HG03378 (cell line): ENCODE measurements around the gene ADAMTS16.

Source experiments
- ATAC-seq: cut with Tn5 transposase; IDR thresholded peaks from one replicate; pipeline ENCODE4 v1.9.1; 2021; ENCODE audit warnings: mild to moderate bottlenecking, moderate library complexity; ENCODE audit not compliant: unreplicated experiment

Gene ADAMTS16

DNA sequence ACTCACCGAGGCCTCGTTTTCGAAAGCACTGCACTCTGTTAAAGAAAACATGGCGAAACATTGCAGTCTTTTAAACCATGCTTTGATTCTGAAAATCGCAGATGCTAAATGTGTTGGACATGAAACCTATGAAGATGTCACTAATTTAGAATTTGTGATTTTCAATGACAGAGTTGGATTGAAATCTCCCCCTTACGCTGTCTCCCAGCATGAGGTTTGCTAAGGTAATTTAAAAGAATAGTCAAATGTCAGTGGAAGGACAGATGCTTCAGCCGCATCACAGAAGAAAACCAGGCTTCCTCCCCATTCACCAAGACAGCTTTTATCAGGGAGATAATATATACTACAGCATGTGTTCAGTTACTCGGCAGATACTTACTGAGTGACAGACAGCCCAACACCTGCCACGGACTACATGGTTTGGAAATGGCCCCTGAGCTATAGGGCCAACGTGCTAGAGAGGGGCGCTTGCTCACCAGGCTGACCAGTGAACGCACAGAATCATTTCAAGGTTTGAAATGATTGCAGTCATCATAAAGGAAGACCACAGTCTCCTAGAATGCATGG lies 136.9 kb downstream of the ADAMTS16 start:
- no peak for ATAC-seq

DNA sequence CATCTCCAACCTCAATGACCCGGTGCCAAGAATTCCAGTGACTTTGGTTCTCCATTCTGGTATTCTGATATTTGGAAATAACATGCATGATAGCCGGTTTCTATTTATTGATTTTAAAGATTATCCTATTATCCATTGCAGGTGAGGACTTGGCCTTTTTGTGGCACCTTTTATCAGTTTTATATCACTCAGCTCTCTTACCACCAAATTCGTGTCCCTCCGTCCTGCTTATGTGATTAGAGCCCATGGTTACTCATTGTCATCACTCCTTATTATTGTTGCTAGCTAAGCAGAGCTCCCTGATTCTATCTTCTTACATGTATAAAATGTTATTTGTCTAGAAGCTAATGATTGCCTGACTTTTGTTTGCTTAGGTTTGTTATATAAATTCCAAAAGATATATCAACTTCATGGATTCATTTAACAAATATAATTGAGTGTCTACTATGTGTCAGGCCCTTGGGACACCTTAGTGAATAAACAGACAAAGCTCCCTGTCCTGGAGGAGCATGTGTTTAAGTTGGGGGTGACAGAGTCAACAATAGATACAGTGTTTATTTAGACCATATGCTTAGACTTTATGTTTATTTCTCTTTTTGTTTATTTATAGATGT lies 138.2 kb downstream of the ADAMTS16 start:
- no peak for ATAC-seq

DNA sequence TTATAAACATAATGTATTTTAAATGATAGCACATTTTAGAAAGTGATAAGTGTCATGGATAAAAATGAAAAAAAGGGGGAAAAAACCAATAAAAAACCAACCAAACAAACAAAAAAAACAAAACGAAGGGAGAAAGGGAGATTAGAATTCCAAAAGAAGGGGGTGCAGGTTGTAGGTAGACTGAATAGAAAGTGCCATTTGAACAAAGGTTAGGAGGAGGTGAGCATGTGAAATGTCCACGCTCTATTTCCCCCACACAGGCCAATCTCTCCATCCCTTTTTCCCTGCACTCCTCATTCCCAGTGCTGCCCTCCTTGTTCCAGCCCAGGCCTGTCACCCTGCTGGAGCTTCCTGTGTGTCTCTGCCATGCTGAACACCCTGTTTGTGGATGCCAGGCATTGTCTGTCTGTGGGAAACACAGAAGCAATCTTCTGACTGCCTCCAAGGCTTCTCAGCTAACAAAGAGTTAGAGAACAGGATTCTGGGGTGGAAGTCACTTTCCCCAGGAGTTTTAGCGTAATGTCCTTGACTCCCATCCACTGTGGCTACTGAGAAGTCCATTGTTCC lies 138.8 kb downstream of the ADAMTS16 start:
- ATAC-seq, result no peak

DNA sequence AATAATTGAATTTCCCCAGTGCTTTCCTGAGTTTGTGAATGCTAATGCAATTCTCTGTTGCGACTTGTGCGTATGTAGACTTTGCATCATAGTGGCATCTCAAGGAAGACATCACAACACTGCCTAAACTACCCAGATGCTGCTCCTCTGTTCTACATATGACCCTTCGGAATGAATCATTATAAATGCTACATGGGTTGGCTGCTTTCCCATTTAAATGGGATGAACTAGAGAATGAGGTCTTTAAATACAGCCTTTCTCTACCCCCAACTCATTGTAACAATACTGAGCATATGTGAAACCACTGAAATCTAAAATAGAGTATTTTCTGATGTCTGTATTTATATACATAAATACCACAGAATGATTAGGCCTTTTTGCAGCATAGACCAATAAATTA lies 145.8 kb downstream of the ADAMTS16 start:
- ATAC-seq, result no peak

DNA sequence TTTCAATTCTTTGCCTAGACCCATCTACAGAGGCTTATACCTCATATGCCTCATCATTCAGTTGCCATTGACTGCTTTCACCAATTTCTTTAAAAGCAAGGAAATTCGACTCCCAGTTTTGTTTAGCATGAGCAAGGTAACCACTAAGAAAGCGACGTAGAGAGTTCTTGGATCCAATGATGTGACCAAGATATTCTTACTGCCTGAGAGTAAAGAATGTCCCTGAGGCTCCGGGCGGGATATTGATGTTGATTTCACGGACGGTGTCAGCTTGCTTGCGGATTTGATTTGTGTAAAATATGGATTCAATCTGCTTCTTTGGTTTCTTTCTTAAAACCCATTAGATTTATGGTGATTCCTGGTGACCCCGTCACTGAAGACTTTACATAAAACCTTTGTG lies 147.3 kb downstream of the ADAMTS16 start:
- ATAC-seq, result no peak

DNA sequence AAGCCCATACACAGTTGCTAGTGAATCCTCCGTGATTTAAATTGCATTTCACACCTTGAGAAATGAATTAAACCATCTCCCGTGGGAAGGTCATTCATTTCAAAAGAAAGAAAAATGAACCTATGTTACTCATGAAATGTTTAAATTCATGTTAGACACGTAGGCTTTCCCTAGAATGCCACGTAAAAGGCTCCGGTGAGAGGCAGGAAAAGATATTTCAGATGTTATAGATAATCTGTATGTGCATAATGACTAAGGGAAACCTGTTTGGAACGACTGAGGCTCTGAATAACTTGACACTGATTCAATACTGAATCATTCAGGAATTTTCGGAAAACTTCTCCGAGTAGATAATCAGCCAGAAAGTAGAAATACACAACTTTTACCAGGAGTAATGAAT lies 148.1 kb downstream of the ADAMTS16 start:
- no peak for ATAC-seq

DNA sequence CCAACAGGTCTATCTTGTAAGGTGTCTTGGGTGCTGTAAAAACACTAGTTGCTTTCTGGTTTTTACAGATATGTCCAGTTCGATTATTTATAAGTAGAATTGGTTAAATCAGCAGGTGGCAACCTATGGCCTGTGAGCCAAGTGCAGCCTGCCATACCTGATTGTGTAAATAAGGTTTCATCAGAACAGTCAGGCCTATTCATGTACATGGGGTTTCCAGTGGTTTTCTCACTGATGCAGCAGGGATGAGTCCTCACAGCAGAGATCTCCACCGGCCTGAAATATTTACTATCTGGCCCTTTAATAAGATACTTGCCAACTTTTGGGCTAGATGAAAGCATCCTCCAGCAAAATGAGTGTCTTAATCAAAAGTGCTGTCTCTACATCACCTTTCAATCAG lies 149.4 kb downstream of the ADAMTS16 start:
- no peak for ATAC-seq

DNA sequence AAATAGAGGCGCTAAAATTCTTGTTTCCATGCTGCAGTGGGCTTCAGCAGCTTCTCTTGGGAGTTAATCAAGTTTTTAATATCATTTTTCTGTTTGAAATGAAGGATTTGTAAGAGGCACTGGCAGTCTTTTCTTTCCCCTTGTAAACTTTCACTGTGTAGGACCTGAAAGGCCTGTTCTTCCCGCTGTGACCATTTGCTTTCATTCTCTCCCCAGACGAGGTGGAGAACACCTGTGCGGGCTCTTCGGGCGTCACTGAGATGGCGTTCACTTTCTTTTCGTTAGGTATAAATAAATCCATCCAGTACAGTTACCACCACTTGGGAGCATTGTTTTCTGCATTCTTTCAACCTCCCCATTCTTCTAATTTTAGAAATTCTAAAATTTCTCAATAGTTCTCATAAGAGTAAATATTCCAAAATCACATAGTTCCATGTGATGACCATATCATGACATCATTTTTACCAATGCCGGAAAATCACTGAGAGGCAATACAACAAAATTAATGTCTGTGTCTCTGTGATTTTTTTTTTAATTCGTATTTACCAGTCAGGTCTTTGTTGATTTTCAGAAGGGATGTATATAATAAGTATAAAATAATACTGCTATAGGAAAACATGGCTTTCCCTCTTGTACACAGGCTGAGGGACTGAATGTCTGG lies 150.7 kb downstream of the ADAMTS16 start:
- no peak for ATAC-seq

DNA sequence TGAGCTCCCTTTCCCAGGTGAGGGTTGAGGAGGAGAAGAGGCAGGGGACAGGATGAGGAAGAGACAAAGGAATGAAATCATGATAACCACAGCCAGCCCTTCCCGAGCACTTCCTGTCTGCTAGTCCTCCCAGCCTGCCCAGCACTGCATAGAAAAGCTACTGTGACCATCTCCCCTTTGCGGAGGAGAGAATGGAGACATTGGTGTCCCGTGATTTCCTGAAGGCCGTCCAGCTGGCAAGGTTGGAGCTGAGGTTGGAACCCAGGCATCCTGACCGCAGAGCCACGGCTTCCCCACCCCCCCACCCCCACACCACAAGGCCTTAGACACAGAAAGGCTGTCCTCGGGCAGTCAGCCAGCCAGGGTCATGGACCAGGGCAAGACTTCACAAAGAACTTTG lies 151.2 kb downstream of the ADAMTS16 start:
- no peak for ATAC-seq

DNA sequence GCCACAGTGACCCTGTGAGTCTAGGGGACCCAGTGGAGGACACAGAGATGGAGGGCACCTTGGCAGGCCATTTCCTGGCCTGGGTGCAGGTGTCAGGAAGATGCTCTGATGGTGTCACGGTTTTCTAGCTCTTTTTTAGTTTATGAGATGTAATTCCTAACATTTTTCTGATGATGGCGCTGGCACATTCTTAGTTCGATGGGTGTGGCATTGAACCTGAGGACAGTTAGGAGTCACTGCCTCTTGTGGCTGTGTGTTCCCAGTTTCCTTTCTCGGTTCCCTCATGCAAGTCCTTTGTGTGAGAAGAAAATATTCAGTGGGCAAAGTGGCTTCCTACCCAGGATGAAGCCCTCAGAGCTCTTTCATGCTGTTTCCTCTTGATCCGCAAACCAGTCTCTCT lies 152.9 kb downstream of the ADAMTS16 start:
- ATAC-seq, result no peak

DNA sequence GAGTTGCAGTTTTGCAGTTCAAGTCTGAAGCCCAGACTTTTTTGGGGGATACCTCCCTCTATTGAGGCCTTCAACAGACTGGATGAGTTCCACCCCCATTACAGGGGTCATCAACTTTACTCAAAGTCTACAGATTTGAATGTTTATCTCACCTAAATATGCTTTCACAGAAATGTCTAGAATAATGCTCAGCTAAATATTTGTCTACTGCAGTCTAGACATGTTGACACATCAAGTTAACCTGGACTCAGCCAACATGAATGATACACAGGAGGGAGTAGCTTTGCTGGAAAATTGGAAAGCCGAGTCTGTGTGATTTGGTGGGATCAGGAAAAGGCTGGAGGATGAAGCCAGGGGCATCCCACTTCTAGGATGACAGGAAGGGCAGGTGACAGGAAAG lies 154.3 kb downstream of the ADAMTS16 start:
- ATAC-seq, result no peak

DNA sequence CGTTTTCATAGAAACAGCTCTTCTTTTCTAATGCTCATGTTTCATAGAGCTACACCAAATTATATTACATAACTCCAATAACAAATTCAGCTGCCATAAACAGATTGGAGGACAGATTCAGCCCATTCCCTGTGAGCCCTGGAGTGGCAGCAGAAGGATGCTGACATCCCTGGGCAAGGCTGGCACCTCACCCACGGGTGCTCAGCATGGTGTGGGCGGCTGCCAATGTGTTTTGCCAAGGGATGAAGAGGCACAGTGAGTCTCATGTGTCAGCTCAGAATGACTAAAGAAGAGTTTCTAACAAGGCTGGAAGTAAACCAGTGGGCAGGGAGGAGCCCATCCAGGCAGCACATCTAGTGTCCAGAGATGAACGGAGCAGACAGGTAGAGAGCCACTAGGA lies 155.2 kb downstream of the ADAMTS16 start:
- no peak for ATAC-seq

DNA sequence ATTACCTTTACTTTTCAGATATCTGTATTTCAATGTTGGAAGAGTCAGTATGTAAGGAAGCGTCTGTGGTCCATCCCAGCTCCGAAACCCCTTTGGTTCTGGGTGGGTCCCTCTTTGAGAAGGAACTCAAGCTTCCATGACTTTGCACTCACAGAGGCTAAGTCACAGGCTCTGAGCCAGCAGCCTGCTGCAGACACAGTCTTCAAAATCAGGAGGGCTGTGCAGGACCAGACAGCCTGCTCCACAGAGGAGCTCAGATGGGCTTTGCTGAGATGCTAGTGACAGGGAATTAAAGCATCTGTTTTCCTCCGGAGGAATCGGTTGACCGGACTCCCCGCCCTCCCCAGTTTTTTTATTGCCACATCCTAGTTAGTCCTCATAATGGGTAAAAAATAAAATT lies 155.9 kb downstream of the ADAMTS16 start:
- ATAC-seq, result no peak

DNA sequence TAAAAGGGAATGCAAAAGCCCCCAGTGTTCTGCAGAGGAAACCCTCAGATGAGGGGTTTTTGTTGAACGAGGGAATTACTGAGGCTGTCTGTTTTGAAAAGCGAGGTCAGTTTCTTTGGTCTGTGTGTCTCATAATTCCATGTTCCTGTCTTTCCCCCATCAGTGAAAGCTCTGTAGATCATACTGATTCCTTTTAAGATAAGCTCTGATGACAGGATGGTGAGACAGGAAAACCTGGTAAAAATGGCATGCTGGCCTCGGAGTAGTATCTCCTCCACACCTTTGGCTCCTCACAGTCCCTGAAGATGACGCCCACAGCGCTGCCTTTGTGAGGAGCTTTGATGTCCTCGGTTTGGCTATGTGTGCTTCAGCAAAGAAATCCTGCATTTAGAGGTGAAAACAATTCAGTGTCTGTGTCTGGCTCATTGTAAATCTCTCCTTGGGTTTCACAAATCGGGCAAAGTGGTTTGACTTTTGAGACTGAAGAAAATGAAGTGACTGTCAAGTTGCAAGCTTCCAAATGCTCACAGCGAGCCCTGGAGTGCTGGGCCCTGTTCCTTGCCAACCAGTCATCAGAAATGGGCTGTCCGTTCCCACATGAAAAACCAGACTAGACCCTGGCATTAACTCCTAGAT lies 157.4 kb downstream of the ADAMTS16 start:
- ATAC-seq, result no peak

DNA sequence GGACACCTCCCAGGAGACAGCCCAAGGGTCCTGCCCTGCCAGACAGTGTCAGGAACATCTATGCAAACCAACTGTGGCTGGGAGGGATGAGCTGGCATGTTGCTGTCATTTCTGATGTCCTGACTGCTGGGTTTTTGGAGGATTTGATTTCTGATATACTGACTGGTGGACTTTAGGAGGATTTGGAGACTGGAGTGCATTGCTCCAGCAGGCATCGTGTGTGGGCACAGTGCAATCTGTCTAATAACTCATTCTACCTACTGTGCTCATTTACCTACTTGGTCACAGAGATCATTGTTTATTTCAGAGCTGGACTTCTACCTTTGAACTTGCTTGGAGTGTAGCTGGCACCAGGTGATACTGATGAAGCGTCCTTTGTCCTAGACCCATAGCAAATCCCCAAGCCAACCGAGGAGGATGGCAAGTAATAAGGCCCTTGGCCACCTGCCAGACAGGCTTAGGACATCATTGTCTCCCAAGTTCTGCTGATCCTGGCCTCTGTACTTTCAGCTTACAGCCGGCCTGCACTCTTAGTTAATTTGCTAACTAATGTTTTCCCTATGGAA lies 158.0 kb downstream of the ADAMTS16 start:
- no peak for ATAC-seq

DNA sequence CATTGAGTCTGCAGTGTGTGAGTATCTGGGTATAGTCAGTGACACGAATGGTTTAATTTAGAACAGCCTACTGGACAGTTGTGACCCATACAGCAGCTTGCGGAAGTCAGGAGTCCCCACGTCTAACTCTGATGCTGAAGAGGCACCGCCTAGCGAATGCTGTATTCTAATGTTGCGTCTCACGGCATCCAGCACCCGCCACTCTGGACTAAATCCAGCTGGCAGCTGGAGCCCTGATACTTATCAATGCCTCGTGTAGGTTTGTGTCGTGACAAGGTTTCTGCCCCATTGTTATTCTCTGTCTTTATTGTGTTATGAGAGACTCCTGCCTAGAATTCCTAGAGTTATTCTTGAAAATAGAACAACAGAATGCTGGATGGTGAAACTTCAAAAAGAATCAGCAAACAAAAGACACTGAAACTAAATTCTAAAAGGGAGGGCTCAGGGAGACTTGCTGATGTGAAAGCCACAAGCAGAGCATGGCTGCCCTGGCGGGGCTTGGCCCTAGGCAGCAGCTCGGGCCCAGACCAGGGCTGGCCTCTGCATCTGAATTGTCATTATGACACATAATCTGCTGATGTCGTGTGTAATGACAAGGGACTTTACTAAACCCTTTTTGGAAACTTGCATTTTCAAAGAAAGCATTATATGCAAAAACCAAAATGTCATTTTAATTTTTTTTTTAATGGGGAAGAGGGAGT lies 158.9 kb downstream of the ADAMTS16 start:
- no peak for ATAC-seq

DNA sequence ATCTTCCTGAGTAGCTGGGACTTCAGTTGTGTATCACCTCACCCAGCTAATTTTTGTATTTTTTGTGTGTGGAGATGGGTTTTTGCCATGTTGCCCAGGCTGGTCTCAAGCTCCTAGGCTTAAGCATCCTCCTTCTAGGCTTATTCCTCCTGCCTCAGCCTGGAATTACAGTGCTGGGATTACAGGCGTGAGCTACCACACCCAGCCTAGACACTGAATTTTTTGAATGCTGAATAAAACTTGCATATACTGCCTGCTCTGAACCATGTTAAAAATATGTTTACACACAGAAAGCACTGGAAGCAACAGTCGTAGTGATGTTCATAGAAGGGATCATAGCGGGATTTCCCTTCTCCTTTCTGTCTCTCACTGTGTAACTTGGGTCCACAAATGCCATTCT lies 161.0 kb downstream of the ADAMTS16 start:
- no peak for ATAC-seq

DNA sequence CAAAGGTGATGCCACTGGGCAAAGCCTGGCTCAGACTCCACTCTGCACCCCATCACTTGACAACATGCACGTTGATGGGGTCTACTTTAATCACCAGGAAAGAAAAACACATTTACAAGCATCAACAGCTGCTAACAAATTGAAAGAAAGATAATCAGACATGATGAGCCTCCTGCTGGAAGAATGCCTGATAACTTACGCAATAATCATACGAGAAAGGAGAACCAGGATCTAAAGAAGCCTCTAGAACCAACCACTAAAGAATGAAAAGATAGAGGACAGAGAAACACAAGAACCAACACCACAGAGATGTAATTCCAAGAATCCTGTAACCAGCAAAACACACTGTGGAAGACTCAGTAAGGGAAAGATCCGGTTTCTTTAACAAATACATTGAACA lies 162.1 kb downstream of the ADAMTS16 start:
- ATAC-seq, result no peak

DNA sequence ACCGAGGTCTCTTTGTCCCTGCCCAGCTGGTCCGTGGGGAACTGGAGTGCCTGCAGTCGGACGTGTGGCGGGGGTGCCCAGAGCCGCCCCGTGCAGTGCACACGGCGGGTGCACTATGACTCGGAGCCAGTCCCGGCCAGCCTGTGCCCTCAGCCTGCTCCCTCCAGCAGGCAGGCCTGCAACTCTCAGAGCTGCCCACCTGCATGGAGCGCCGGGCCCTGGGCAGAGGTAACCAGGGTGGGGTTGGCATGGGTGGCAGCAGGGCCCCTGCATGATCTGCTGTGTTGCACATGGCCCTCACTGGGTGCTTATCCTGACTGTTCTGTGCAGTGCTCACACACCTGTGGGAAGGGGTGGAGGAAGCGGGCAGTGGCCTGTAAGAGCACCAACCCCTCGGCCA lies 163.1 kb downstream of the ADAMTS16 start:
- ATAC-seq, result no peak

DNA sequence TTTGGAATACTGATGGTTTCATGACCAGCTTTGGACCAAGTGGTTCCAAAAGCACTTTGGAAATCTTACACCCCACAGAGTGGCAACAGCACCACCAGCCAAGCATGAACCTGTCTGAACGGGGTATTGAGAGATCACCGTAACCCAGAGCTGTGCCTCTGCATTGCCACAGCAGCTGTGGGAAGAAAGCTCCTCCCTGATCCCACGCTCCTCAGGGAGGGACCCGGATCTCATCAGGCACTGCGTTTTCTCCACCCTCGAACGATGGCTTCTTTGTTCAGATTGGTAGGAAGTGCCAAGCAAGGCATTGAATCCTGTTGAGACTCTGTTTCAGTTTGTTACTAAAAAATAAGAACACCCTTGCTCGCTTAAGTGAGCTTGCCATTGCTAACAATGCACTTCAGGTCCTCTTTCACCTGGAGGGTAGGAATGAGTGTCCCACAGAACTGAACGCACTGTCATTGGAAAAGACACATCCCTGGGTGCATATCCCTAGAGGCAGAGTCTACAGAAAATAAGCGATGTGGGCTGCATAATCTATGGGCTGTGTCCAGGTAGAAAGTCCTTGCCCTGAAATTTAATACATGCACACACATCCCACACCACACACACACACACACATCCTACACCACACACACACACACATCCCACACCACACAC lies 164.4 kb downstream of the ADAMTS16 start:
- no peak for ATAC-seq
